HepG2 (cell line): ENCODE data around the gene UBL7. TPM values are rescaled to one million over a fixed set of nuclear protein-coding genes. Genes with fewer than 3 reads are reported as not detected.

Source experiments
- AGO1 ChIP-seq: fragments of 200-400 bp; formaldehyde crosslinking; IDR thresholded peaks from 2 replicates; pipeline ENCODE4 v1.6.1; 2017; ENCODE audit warnings: mild to moderate bottlenecking, low read depth, low read length, moderate library complexity; ENCODE audit not compliant: poor library complexity, severe bottlenecking
- HNF1A ChIP-seq, 2 experiments: sonication (generic) in 1 of 2; formaldehyde crosslinking in 1 of 2; IDR thresholded peaks; 2 replicates each; pipeline versions ENCODE4 v1.4.0 to v1.6.1; 2016 to 2020; ENCODE audit warnings: borderline replicate concordance in 1 of 2, low read depth in 1 of 2, mild to moderate bottlenecking in 1 of 2, missing genetic modification reagents in 1 of 2
- LBX2 ChIP-seq: sonication (generic); formaldehyde crosslinking; IDR thresholded peaks from 2 replicates; pipeline ENCODE4 v1.5.0; 2020; ENCODE audit warnings: missing genetic modification reagents, mild to moderate bottlenecking, borderline replicate concordance
- MEIS1 ChIP-seq: sonication (generic); formaldehyde crosslinking; IDR thresholded peaks from 2 replicates; pipeline ENCODE4 v1.9.0; 2021; ENCODE audit warnings: mild to moderate bottlenecking, missing genetic modification reagents, moderate library complexity, borderline replicate concordance
- MNT ChIP-seq: fragments of 450-650 bp; IDR thresholded peaks from 2 replicates; pipeline ENCODE4 v1.6.1; 2016
- MYC ChIP-seq: sonication (generic); formaldehyde crosslinking; IDR thresholded peaks from 2 replicates; pipeline ENCODE4 v1.9.0; 2021; ENCODE audit warnings: missing genetic modification reagents, borderline replicate concordance
- NFE2L2 ChIP-seq: fragments of 150-350 bp; IDR thresholded peaks from 2 replicates; pipeline ENCODE4 v1.6.1; 2014; ENCODE audit warnings: low read length
- NKX3-1 ChIP-seq: sonication (generic); formaldehyde crosslinking; IDR thresholded peaks from 2 replicates; pipeline ENCODE4 v1.5.0; 2020; ENCODE audit warnings: missing genetic modification reagents
- NR2F6 ChIP-seq, 2 experiments: IDR thresholded peaks; 2 replicates each; pipeline ENCODE4 v1.6.1; 2016; ENCODE audit warnings: antibody characterized with exemption in 1 of 2, mild to moderate bottlenecking in 1 of 2
- ZNF326 ChIP-seq: sonication (generic); formaldehyde crosslinking; IDR thresholded peaks from 2 replicates; pipeline ENCODE4 v1.4.0; 2020; ENCODE audit warnings: missing genetic modification reagents, borderline replicate concordance
- ZNF501 ChIP-seq: sonication (generic); formaldehyde crosslinking; IDR thresholded peaks from 2 replicates; pipeline ENCODE4 v1.5.1; 2020; ENCODE audit warnings: mild to moderate bottlenecking, moderate library complexity, missing genetic modification reagents
- ZNF629 ChIP-seq: sonication (generic); formaldehyde crosslinking; conservative IDR thresholded peaks from 2 replicates; pipeline ENCODE4 v1.5.0; 2020; ENCODE audit warnings: missing genetic modification reagents
- ZNF883 ChIP-seq: sonication (generic); formaldehyde crosslinking; IDR thresholded peaks from 2 replicates; pipeline ENCODE4 v1.5.1; 2020; ENCODE audit warnings: mild to moderate bottlenecking, missing genetic modification reagents; ENCODE audit errors: not compliant biosample characterization
- polyA plus RNA-seq, 8 experiments: library from polyadenylated mRNA; depleted of rRNA in 3 of 8; stranded (reverse) in 7 of 8; unstranded in 1 of 8; fragments of >200 nt; fragmentation: Illumina TruSeq in 4 of 8; extraction: Trizol in 4 of 8; gene quantifications; 2 replicates each; pipeline versions ENCODE4 v1.2.1 to v1.2.3, GENCODE V29; 2011 to 2016; ENCODE audit warnings: low read depth in 4 of 8, missing spikeins in 1 of 8, mixed read lengths in 1 of 8; ENCODE audit not compliant: insufficient read depth in 1 of 8
- total RNA-seq, 5 experiments: library from RNA; depleted of rRNA; stranded (reverse); fragments of >200 nt; fragmentation: Illumina TruSeq; extraction: Trizol; gene quantifications; 2 replicates each; pipeline ENCODE4 v1.2.3, GENCODE V29; 2016; ENCODE audit warnings: low read depth in 1 of 5
- TF ChIP-seq, protein P1 (sequence below): IDR thresholded peaks from 2 replicates; pipeline ENCODE4 v1.4.0; 2020; ENCODE audit warnings: mild to moderate bottlenecking, missing genetic modification reagents
- TF ChIP-seq, protein P2 (sequence below): sonication (generic); formaldehyde crosslinking; IDR thresholded peaks from 2 replicates; pipeline ENCODE4 v1.5.1; 2020; ENCODE audit warnings: missing genetic modification reagents, mild to moderate bottlenecking, borderline replicate concordance

Gene UBL7
- total and polyA plus RNA-seq, 2 of the 13 experiments (the other 11 are each of a cell fraction or from before 2014, with no cell fraction given), result 55.0 to 63.5 TPM

DNA sequence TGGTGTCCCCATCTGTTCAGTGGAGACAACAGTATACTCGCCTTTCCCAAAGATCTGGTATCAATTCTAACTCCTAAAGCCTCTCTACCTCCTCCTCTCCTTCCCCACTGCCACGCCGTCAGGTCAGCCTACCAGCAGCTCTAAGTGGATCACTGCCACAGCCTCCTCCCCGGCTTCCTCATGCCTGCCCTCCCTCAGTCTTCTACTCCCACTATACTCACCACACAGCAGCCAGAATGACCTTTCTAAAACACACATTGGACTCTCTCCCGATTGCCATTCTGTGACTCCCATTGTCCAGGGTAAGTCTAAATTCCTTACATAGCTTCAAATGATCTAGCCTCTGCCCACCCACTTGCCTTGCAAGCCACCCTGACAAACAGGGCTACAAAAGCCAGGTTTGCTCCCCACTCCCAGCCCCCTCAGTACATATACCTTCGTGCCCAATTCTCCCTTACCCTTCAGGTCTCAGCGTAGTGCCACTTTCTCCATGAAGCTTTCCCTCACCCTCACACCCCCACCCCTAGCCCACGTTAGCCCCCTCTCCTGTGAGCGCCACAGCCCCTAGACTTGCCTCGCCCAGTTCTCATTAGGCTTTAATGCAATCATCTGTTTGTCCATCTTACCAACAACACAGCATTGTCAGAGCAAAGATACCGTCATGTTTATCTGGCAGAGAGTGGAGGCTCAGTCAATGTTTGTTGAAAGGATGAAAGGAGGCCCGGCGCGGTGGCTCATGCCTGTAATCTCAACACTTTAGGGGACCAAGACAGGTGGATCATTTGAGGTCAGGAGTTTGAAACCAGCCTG, 17.7 kb downstream of the UBL7 start (continued):
- no peak for TF ChIP-seq LBX2 (CRISPR knock-in tag)
- TF ChIP-seq, protein P1, sequence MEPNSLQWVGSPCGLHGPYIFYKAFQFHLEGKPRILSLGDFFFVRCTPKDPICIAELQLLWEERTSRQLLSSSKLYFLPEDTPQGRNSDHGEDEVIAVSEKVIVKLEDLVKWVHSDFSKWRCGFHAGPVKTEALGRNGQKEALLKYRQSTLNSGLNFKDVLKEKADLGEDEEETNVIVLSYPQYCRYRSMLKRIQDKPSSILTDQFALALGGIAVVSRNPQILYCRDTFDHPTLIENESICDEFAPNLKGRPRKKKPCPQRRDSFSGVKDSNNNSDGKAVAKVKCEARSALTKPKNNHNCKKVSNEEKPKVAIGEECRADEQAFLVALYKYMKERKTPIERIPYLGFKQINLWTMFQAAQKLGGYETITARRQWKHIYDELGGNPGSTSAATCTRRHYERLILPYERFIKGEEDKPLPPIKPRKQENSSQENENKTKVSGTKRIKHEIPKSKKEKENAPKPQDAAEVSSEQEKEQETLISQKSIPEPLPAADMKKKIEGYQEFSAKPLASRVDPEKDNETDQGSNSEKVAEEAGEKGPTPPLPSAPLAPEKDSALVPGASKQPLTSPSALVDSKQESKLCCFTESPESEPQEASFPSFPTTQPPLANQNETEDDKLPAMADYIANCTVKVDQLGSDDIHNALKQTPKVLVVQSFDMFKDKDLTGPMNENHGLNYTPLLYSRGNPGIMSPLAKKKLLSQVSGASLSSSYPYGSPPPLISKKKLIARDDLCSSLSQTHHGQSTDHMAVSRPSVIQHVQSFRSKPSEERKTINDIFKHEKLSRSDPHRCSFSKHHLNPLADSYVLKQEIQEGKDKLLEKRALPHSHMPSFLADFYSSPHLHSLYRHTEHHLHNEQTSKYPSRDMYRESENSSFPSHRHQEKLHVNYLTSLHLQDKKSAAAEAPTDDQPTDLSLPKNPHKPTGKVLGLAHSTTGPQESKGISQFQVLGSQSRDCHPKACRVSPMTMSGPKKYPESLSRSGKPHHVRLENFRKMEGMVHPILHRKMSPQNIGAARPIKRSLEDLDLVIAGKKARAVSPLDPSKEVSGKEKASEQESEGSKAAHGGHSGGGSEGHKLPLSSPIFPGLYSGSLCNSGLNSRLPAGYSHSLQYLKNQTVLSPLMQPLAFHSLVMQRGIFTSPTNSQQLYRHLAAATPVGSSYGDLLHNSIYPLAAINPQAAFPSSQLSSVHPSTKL (CRISPR knock-in tag), result peak; percentile 89
- peak; percentile 51 for TF ChIP-seq ZNF629 (CRISPR knock-in tag)
- TF ChIP-seq ZNF883, result no peak
- TF ChIP-seq ZNF326, result no peak
- TF ChIP-seq HNF1A (IDR thresholded peaks at IDR 0.05; ENCODE audit: low read depth), result peak; percentile 29; the same call in 1 of the 2 replicates
- peak; percentile 79; the same call in 1 of the 2 replicates for TF ChIP-seq HNF1A (CRISPR knock-in tag; IDR thresholded peaks at IDR 0.05; ENCODE audit: borderline replicate concordance)
- TF ChIP-seq MYC (CRISPR knock-in tag), result no peak
- no peak for TF ChIP-seq MNT
- TF ChIP-seq MEIS1, result peak; percentile 74; the same call in 1 of the 2 replicates
- peak; percentile 88 for TF ChIP-seq NR2F6 (IDR thresholded peaks at IDR 0.05)
- peak; percentile 90 for TF ChIP-seq NR2F6 (CRISPR knock-in tag; IDR thresholded peaks at IDR 0.05)
- TF ChIP-seq, protein P2, sequence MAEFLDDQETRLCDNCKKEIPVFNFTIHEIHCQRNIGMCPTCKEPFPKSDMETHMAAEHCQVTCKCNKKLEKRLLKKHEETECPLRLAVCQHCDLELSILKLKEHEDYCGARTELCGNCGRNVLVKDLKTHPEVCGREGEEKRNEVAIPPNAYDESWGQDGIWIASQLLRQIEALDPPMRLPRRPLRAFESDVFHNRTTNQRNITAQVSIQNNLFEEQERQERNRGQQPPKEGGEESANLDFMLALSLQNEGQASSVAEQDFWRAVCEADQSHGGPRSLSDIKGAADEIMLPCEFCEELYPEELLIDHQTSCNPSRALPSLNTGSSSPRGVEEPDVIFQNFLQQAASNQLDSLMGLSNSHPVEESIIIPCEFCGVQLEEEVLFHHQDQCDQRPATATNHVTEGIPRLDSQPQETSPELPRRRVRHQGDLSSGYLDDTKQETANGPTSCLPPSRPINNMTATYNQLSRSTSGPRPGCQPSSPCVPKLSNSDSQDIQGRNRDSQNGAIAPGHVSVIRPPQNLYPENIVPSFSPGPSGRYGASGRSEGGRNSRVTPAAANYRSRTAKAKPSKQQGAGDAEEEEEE, result no peak
- no peak for TF ChIP-seq ZNF501 (CRISPR knock-in tag)
- TF ChIP-seq NFE2L2, result no peak
- no peak for TF ChIP-seq NKX3-1 (CRISPR knock-in tag)
- no peak for TF ChIP-seq AGO1
